Trophoblast cell (in vitro differentiated cells and primary cell): ENCODE measurements around the gene TSHZ1.

Source experiments
- DNase-seq, 2 donors: peaks; one replicate each; pipeline ENCODE4 v3.0.0-alpha.2; 2016
- H2AFZ ChIP-seq: 2 replicates; pipeline ENCODE4 v1.6.1; 2013; ENCODE audit warnings: low read length, moderate library complexity, mild to moderate bottlenecking; ENCODE audit not compliant: insufficient read depth, poor library complexity
- H2AK5ac ChIP-seq: 2 replicates; pipeline ENCODE4 v1.6.1; 2013; ENCODE audit warnings: mild to moderate bottlenecking, low read length
- H2BK120ac ChIP-seq: 2 replicates; pipeline ENCODE4 v1.6.1; 2013; ENCODE audit warnings: low read length, mild to moderate bottlenecking, moderate library complexity; ENCODE audit not compliant: insufficient read depth, poor library complexity
- H2BK12ac ChIP-seq: 2 replicates; pipeline ENCODE4 v1.6.1; 2013; ENCODE audit warnings: mild to moderate bottlenecking, low read length, moderate library complexity
- H2BK5ac ChIP-seq: 2 replicates; pipeline ENCODE4 v1.6.1; 2013; ENCODE audit warnings: low read length, low read depth, moderate library complexity, mild to moderate bottlenecking; ENCODE audit not compliant: poor library complexity
- H3K14ac ChIP-seq: 2 replicates; pipeline ENCODE4 v1.6.1; 2013; ENCODE audit warnings: mild to moderate bottlenecking, low read length
- H3K18ac ChIP-seq: 2 replicates; pipeline ENCODE4 v1.6.1; 2013; ENCODE audit warnings: mild to moderate bottlenecking, low read length
- H3K23ac ChIP-seq: 2 replicates; pipeline ENCODE4 v1.6.1; 2013; ENCODE audit warnings: low read length
- H3K27ac ChIP-seq: 2 replicates; pipeline ENCODE4 v1.5.1; 2013; ENCODE audit warnings: low read depth, mild to moderate bottlenecking, inconsistent platforms, low read length, moderate library complexity
- H3K27me3 ChIP-seq: 2 replicates; pipeline ENCODE4 v1.6.1; 2013; ENCODE audit warnings: inconsistent platforms, mild to moderate bottlenecking, low read length, moderate library complexity; ENCODE audit not compliant: insufficient read depth
- H3K36me3 ChIP-seq, 2 experiments: 1 replicate in 1 of 2; 2 replicates in 1 of 2; pipeline ENCODE4 v1.6.1; 2013; ENCODE audit warnings: low read length in 2 of 2, mild to moderate bottlenecking in 2 of 2, moderate library complexity in 1 of 2; ENCODE audit not compliant: insufficient read depth in 2 of 2, control insufficient read depth in 1 of 2
- H3K4ac ChIP-seq: 2 replicates; pipeline ENCODE4 v1.6.1; 2013; ENCODE audit warnings: low read depth, mild to moderate bottlenecking, low read length, moderate library complexity
- H3K4me1 ChIP-seq, 2 experiments: 1 replicate in 1 of 2; 2 replicates in 1 of 2; pipeline ENCODE4 v1.6.1; 2013; ENCODE audit warnings: low read length in 2 of 2, mild to moderate bottlenecking in 2 of 2, moderate library complexity in 1 of 2; ENCODE audit not compliant: insufficient read depth in 2 of 2, control insufficient read depth in 1 of 2
- H3K4me2 ChIP-seq: 2 replicates; pipeline ENCODE4 v1.6.1; 2013; ENCODE audit warnings: inconsistent platforms, mild to moderate bottlenecking, low read length, moderate library complexity
- H3K4me3 ChIP-seq: 2 replicates; pipeline ENCODE4 v1.5.1; 2013; ENCODE audit warnings: mild to moderate bottlenecking, low read depth, low read length, inconsistent platforms
- H3K79me1 ChIP-seq: one replicate; pipeline ENCODE4 v1.6.1; 2013; ENCODE audit warnings: low read length
- H3K79me2 ChIP-seq: 2 replicates; pipeline ENCODE4 v1.6.1; 2013; ENCODE audit warnings: low read length, mild to moderate bottlenecking; ENCODE audit not compliant: control insufficient read depth, insufficient read depth, poor library complexity
- H3K9ac ChIP-seq: 2 replicates; pipeline ENCODE4 v1.6.1; 2013; ENCODE audit warnings: mild to moderate bottlenecking, low read length
- H3K9me3 ChIP-seq: 2 replicates; pipeline ENCODE4 v1.6.1; 2013; ENCODE audit warnings: low read depth, mild to moderate bottlenecking, control low read depth, inconsistent platforms, low read length; ENCODE audit not compliant: insufficient read depth
- H4K12ac ChIP-seq: 2 replicates; pipeline ENCODE4 v1.6.1; 2013; ENCODE audit warnings: low read depth, mild to moderate bottlenecking, low read length, moderate library complexity
- H4K8ac ChIP-seq: 2 replicates; pipeline ENCODE4 v1.6.1; 2013; ENCODE audit warnings: low read depth, mild to moderate bottlenecking, low read length, moderate library complexity
- H4K91ac ChIP-seq: one replicate; pipeline ENCODE4 v1.6.1; 2013; ENCODE audit warnings: low read depth, mild to moderate bottlenecking, low read length, moderate library complexity
- WGBS: extraction: QIAGEN DNeasy Blood & Tissue Kit; methylation state at CpG from one replicate; pipeline ENCODE4 v1.1.7; 2013; ENCODE audit warnings: missing lambda C conversion rate; ENCODE audit not compliant: insufficient read length, insufficient coverage; ENCODE audit errors: extremely low coverage; 5-methylcytosine and 5-hydroxymethylcytosine counted together

Gene TSHZ1

GRCh38 chr18:75214766-75215510 lies 4.3 kb downstream of the TSHZ1 start:
- WGBS = no CpG with 5 or more reads among the region's 12 CpGs
- peaks cover 9% of the 10 kb centered on the region for H3K27me3 ChIP-seq
- H2AFZ ChIP-seq = no peak overlapping the region

GRCh38 chr18:75215663-75216062 lies 5.1 kb downstream of the TSHZ1 start:
- no peak overlapping the region for H4K12ac ChIP-seq
- WGBS = no CpG with 5 or more reads among the region's 4 CpGs
- no peak overlapping the region for H4K91ac ChIP-seq
- H3K36me3 ChIP-seq = no peaks in the 10 kb centered on the region
- H3K79me1 ChIP-seq = peaks cover 2% of the 10 kb centered on the region
- peaks cover 9% of the 10 kb centered on the region for H3K27me3 ChIP-seq
- no peak overlapping the region for H2BK120ac ChIP-seq
- no peaks in the 10 kb centered on the region for H3K9me3 ChIP-seq
- H3K4ac ChIP-seq = no peak overlapping the region
- H3K4me1 ChIP-seq = peaks cover 0 to 2% of the 10 kb centered on the region in 2 experiments
- no peak overlapping the region for H3K18ac ChIP-seq
- no peak overlapping the region for H2AFZ ChIP-seq
- no peak overlapping the region for H3K4me2 ChIP-seq
- no peak overlapping the region for H2BK5ac ChIP-seq
- H3K23ac ChIP-seq = no peak overlapping the region
- H2BK12ac ChIP-seq = no peak overlapping the region
- DNase-seq = no peak
- no peak overlapping the region for H3K14ac ChIP-seq
- H3K4me3 ChIP-seq = no peak overlapping the region
- H3K9ac ChIP-seq = no peak overlapping the region
- H4K8ac ChIP-seq = no peak overlapping the region
- H3K27ac ChIP-seq = no peak overlapping the region
- no peak overlapping the region for H2AK5ac ChIP-seq
- H3K79me2 ChIP-seq = no peaks in the 10 kb centered on the region

More at GRCh38 chr18:75214766-75215510, 4.3 kb downstream of the TSHZ1 start:
- H3K4me1 ChIP-seq = peaks cover 0 to 4% of the 10 kb centered on the region in 2 experiments
- no peak overlapping the region for H4K12ac ChIP-seq
- H3K4ac ChIP-seq = no peak overlapping the region
- peaks cover 2% of the 10 kb centered on the region for H3K79me1 ChIP-seq
- no peak overlapping the region for H4K8ac ChIP-seq
- H3K79me2 ChIP-seq = no peaks in the 10 kb centered on the region
- no peak overlapping the region for H2BK120ac ChIP-seq
- no peak overlapping the region for H3K27ac ChIP-seq
- H3K23ac ChIP-seq = no peak overlapping the region
- peak overlapping the region; percentile 49 for H3K9ac ChIP-seq
- DNase-seq = no peak
- H3K14ac ChIP-seq = no peak overlapping the region
- no peak overlapping the region for H3K4me2 ChIP-seq
- no peak overlapping the region for H2BK12ac ChIP-seq
- no peak overlapping the region for H2BK5ac ChIP-seq
- H2AK5ac ChIP-seq = no peak overlapping the region
- no peak overlapping the region for H4K91ac ChIP-seq
- H3K36me3 ChIP-seq = no peaks in the 10 kb centered on the region
- H3K18ac ChIP-seq = no peak overlapping the region
- no peak overlapping the region for H3K4me3 ChIP-seq
- no peaks in the 10 kb centered on the region for H3K9me3 ChIP-seq

GRCh38 chr18:75216212-75216910 lies 5.8 kb downstream of the TSHZ1 start:
- Histone ChIP-seq H4K12ac (no peak overlapping the region), H3K4me2 (no peak overlapping the region)
- WGBS = no CpG with 5 or more reads among the region's 7 CpGs

GRCh38 chr18:75216911-75217689 lies 6.5 kb downstream of the TSHZ1 start:
- no peak overlapping the region for H3K27ac ChIP-seq
- no peak overlapping the region for H3K4me3 ChIP-seq
- H2BK12ac ChIP-seq = no peak overlapping the region
- no peaks in the 10 kb centered on the region for H3K9me3 ChIP-seq
- H3K4me2 ChIP-seq = no peak overlapping the region
- H2AK5ac ChIP-seq = no peak overlapping the region
- H3K18ac ChIP-seq = no peak overlapping the region
- H3K4me1 ChIP-seq = no peaks in the 10 kb centered on the region
- no peak overlapping the region for H3K4ac ChIP-seq
- no peak overlapping the region for H3K9ac ChIP-seq
- no peak overlapping the region for H2BK5ac ChIP-seq
- peaks cover 4% of the 10 kb centered on the region for H3K27me3 ChIP-seq
- no peak overlapping the region for H3K23ac ChIP-seq
- no peak overlapping the region for H4K12ac ChIP-seq
- no peak overlapping the region for H3K14ac ChIP-seq
- no peak overlapping the region for H2BK120ac ChIP-seq
- H3K36me3 ChIP-seq = no peaks in the 10 kb centered on the region
- H3K79me1 ChIP-seq = no peaks in the 10 kb centered on the region
- no CpG with 5 or more reads among the region's 10 CpGs for WGBS
- no peak for DNase-seq
- no peak overlapping the region for H4K91ac ChIP-seq
- no peak overlapping the region for H4K8ac ChIP-seq
- no peak overlapping the region for H2AFZ ChIP-seq
- H3K79me2 ChIP-seq = no peaks in the 10 kb centered on the region

More at GRCh38 chr18:75216212-75216910, 5.8 kb downstream of the TSHZ1 start:
- Histone ChIP-seq H4K91ac (no peak overlapping the region), H3K4ac (no peak overlapping the region), H3K9ac (no peak overlapping the region), H3K27me3 (peaks cover 9% of the 10 kb centered on the region), H3K79me2 (no peaks in the 10 kb centered on the region), H3K9me3 (no peaks in the 10 kb centered on the region), H2BK12ac (no peak overlapping the region), H3K23ac (no peak overlapping the region), H2BK120ac (no peak overlapping the region), H3K36me3 (no peaks in the 10 kb centered on the region), H2AFZ (no peak overlapping the region), H2BK5ac (no peak overlapping the region), H3K79me1 (peaks cover 2% of the 10 kb centered on the region), H3K4me1 (peaks cover 0 to 2% of the 10 kb centered on the region in 2 experiments), H3K18ac (no peak overlapping the region), H3K4me3 (no peak overlapping the region), H4K8ac (no peak overlapping the region), H3K14ac (no peak overlapping the region), H3K27ac (no peak overlapping the region), H2AK5ac (no peak overlapping the region)
- DNase-seq = no peak
